Measurements from ENCODE around the gene TMEM256. TPM values are rescaled to one million over a fixed set of nuclear protein-coding genes. Genes with fewer than 3 reads are reported as not detected.

Gene TMEM256
- total RNA-seq: 69.0 TPM

DNA sequence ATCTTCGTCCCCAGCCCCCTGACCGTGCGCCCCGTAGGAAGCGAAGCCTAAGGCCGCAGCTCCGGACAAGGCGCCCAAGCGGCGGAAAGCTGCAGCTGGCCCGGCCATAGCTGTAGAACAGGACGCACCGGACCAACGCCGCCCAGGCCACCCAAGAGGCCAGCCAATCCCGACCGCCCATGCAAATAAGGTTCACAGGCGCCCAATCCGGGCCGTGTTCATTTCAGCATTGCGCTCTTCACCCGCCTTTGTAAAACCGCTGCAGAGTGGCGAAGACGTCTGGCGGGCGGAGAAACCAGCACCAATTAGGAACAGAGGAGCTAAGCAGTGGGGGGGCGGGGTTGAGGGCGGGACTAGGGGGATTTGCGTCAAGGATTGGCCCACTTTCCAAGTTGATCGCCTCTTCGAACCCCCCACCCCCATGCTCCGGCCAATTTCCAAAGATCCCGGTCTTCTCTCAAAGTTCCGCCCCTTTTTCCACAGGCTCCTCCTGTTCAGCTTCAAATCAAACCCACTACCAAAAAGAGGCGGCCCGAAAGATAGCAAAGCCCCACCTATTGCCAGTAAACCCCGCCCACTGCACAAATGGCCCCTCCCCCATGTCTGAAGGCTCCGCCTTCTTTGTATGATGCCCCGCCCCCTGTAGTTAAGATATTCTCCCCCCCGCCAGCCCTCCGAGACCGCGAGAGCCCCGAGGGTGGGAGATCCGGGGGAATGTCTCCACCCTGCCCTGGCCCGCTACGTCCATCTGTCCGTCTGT lies at the start of gene TMEM256:
TSS of gene TMEM256 (minus strand) at position 121 of the 760 bp plus-strand sequence. CDS start at position 108, 13 bp downstream.
- peak; percentile 100 for DNase-seq

DNA sequence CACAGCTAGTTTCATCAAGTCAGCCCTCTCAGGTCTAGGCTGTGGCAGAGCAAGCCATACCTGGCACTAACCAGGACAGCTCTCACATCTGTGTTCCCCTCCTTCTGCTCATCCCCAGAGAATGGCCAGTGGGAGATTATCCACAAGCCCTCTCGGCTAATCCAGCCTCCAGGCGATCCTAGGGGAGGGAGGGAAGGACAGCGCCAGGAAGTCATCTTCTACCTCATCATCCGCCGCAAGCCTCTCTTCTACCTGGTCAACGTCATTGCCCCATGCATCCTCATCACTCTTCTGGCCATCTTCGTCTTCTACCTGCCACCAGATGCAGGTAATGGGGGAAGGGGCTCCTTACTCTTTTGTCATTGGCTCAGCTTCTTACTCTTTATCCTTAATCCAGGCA lies 44.6 kb upstream of the TMEM256 start:
- DNase-seq: no peak

DNA sequence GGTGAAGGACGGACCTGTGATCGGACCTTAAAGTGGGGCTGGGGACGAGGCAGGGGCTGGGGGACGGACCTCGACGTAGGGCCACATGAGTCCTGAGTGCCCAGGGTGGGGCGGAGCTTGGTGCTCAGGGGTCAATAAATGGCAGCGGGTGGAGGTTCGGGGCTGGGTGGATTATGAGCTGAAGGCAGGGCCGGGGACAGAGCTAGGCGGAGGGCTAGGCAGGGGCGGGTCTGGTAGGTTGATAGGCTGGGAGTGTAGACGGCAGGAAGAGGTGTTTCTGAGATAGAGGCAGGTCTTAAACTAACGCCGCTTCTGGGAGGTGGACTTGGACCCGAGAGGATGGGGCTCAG lies 41.7 kb upstream of the TMEM256 start:
- peak; percentile 57 for DNase-seq

DNA sequence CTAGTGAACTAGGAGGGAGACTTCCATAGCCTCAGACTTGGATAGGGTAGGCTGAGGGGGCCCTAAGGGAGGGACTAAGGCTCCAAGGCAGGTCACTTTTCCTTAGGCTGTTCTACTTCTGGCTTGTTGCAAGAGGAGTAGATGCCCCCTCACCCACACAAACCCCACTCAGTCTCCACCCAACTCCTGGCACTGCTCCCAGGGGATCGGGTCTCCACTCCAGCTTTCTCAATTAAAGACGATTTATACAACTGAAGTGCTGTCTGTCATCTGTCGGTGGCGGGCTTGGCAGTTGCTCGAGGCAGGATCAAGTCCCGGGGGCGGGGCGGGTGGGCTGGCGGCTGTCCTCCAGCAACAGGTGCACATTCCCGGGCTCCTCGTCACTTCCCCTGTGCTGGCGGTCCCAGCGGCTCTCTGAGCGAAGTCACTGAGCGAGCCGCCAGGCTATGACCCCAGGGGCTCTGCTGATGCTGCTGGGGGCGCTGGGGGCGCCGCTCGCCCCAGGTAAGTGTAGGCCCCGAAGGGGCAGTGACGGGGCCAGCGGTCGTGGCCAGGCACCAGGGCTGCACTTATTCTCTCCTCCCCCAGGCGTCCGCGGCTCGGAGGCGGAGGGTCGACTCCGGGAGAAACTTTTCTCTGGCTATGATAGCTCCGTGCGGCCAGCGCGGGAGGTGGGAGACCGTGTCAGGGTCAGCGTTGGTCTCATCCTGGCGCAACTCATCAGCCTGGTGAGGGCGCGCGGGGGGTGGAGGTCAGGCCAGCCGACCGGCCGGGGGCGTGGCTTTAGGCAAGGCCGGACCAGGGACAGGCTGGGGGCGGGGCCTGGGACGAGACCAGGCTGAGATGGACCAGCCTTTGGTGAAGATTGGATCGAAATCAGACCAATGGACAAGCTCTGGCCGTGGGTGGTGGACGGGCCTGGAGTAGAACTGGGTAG lies 41.1 kb upstream of the TMEM256 start, which contains the start of gene CHRNB1:
TSS of gene CHRNB1 (plus strand) at position 380 of the 937 bp plus-strand sequence. CDS start at position 447, 67 bp downstream.
- peak; percentile 92 for DNase-seq

DNA sequence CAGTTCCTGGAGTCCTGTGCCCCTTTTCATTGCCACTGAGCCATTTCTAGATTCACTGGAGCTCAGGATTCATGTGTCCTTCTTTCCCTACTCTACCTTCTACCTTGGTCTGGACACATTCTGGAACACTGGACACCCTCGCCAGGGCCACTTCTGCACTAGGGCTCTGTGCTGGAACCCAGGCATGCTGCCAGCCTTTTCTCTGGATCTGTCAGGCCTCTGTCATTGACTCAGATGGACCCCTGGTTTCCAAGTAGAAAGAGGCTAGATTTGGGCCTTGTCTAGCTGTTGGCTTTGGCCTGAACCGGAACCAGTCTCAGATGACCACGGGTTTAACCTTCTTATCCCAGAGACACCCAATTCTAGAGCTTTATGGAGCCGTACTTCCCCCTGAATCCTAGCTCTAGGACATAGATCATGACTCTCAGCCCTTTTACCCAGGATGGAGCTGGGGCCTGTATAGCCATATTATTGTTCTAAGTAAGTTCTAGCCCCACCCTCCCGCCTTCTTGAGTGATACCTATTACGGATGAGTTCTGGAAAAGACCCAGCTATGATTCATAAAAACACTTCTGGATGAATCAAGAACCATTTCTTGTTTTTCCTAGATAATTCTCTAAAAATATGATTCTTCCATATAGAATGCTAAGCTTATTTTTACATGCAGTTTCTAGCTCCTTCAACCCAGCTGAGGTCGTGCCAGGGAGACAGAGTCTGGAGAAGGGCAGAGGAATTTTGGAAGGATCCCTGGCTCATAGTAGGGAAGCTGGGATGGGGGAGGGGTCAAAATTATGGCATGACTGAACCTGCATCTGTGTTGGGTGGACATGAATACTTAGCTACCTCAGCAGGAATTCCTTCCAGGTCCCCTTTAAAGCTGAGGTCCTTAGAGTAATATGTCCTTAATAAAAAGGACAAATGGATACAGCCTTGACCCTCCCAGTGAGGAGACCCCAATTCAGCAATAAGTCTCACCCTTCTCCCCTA lies 39.9 kb upstream of the TMEM256 start:
- DNase-seq: no peak

DNA sequence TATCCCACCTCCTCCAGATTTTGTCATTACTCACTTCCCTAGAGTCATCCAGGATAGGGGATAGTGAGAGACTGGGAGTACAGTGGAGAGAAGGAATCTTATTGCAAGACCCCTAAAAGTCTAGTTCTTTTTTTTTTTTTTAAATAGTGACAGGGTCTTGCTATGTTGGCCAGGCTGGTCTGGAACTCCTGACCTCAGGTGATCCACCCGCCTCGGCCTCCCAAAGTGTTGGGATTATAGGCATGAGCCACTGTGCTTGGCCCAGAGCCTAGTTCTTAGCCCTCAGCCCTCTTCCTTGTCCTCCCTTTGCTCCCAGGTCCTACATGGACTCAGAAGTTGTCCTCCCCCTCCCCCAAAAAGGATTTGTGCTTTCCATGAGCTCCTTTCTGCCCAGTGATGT lies 38.2 kb upstream of the TMEM256 start:
- no peak for DNase-seq

DNA sequence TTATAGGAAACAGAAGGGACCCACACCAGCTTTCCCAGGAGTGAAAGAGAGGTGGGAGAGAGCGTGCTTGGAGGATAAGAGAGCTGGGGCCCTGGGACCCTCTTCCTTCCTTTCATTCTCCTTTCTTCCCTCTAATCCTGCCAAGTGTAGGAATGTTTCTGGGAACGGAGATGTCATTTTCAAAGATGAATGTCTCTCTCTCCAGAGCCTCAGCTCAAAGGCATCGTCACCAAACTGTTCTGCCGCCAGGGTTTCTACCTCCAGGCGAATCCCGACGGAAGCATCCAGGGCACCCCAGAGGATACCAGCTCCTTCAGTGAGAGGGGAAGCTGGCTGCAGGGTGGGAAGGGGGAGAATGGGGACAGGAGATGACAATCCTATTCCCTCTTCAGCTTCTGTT lies 37.4 kb upstream of the TMEM256 start:
- no peak for DNase-seq

DNA sequence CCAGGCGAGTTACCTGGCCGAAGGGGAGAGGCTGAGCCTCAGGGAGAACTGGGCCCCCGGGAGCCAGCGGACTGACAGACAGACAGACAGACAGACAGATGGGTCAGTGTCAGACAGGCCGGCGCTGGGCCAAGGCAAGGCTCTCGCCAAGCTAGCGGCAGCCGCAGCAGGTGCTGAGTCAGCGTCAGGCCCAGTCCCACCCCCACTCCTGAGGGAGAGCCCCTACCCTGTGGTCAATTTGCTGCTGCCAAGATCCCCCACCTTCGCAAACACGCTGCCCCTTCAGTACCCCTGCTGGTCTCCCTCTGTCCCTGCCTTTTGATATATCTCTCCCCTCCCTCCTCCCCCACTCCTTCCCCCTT lies 36.9 kb upstream of the TMEM256 start:
- DNase-seq: peak; percentile 78

DNA sequence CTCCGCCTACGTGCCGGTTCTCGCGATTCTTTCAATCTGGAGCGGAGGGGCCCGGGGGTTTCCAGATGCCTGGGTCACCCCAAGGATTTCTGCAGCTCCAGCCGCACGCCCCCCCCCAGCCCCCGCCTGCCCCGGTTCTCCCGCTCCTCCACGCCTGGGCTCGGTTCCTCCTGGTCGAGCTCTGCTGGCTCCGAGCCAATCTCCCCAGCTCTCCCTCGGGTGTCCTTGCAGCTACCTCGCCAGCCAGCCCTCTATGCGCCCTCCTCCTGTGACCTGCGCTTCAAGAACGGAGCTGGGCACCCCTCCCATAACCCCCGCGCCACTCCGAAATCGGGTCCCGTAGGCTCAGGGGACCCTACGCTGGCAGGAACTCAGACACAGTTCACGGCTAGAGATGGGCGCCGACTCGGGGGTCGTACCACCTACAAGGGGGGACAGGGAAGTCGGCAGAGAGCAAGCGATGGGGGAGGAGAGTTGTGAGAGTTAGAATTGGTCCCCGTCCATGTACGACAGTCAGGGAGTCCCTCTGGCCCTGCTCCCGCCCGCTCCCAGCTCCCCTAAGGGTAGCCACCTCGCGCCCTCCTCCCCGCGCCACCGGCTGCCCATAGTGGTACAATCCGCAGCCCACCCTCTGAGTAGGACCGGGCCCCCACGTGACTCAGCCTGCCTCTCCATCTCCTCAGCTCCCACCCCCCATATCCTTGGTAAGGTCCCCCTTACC lies 36.4 kb upstream of the TMEM256 start:
- peak; percentile 65 for DNase-seq

DNA sequence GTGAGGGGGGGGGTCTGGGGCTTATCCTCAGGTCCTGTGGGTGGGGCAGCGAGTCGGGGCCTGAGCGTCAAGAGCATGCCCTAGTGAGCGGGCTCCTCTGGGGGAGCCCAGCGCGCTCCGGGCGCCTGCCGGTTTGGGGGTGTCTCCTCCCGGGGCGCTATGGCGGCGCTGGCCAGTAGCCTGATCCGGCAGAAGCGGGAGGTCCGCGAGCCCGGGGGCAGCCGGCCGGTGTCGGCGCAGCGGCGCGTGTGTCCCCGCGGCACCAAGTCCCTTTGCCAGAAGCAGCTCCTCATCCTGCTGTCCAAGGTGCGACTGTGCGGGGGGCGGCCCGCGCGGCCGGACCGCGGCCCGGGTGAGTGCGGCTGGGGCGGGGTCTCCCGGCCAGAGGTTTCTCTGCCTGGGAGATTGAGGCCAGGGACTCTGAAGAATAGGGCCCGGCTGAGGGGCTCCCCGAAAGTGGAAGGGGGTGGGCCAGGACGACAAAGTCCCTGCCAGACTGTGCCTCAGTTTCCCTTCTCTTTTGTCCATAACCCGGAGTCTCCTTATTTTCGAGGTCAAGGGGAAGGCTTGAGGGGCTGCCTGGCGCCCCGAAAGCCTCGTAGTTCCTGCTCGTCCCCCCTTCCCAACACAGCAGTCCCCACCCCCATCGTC lies 35.7 kb upstream of the TMEM256 start, which contains the start of gene FGF11:
TSS of gene FGF11 (plus strand) at position 51 of the 651 bp plus-strand sequence. CDS start at position 160, 109 bp downstream.
- DNase-seq: no peak

DNA sequence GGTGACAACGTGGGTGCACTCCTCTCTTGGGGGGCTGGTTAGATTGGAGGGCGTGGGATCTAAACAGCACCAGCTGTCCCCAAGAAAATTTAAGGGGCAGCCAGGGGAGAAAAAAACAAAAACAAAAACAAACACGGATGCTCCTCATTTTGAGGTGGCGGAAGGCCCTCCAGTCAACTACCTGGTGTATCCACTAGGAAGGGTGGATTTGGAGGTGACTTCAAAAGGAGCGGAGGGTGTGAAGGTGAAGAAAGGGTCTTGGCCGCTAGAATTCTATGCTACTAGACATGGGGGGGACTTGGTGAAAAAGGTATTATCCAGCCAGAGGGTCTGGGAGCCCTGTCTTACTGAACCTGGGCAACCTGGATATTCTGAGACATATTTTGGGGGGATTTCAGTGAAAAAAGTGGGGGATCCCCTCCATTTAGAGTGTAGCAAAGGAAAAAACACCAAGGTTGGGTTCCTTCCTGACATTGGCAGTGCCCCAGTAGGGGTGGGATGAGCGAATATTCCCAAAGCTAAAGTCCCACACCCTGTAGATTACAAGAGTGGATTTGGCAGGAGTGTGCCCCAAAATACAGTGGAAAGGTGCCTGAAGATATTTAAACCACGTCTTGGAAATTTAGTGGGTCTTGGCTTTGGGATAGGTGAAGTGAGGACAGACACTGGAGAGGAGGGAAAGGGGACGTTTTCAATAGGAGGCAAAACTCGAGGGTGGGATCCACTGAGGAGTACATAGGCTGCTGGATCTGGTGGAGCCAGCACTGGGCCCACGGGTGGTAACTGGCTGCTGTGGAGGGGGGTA lies 35.0 kb upstream of the TMEM256 start:
- no peak for DNase-seq

DNA sequence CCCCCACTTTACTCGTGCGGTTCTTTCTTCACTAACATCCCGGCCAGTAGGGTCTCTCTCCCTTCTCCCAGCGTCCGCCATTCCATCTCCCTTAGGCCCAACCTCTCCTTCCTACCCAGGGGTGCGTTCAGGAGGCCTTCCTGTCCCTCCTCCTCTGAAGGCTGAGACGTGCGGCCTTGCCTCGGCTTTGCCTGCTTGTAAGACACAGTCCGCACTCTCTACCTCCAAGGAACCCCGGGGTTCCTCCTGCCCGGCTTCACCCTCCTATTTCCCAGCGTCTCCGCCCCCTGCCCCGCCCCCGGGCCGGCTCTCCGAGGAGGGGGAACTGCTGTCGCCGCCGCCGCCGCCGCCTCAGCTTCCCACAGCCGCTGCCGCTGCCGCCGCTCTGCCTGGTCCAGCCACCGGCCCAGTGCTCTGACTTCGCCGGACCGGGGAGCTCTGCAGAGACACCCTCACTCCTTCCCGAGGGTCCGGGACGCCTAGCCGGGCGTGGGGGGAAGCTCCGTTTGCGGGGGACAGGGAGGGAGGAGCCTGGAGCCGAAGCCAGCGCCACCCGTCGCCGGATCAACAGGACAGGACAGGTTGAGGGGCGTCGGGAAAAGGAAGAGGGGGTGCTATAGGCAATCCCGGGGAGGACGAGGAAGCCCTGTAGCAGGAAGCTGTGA lies 34.2 kb upstream of the TMEM256 start:
- DNase-seq: peak; percentile 68

DNA sequence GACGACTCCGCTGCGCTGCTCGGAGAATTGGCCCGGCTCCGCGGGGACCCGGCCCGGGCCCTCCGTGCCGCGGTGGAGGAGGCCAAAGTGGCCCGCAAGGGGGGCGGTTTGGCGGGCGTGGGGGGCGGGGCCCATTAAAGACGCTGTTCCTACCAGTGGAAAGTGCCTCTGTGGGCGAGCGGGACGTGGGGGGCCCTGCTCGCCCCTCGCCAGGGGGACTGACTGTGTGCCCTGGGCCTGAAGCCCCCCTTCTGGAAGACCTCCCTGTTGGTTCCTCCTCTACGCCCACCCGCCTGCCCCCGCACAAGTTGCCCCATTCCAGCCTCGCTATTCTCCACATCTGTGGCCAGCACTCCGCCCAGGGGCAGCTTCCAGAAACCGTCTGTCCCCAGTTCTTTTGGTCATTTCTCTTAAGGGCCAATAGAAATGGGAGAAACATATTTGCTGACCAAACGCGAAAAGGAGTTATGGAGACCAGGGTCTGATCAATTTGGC lies 33.5 kb upstream of the TMEM256 start:
- DNase-seq: no peak

DNA sequence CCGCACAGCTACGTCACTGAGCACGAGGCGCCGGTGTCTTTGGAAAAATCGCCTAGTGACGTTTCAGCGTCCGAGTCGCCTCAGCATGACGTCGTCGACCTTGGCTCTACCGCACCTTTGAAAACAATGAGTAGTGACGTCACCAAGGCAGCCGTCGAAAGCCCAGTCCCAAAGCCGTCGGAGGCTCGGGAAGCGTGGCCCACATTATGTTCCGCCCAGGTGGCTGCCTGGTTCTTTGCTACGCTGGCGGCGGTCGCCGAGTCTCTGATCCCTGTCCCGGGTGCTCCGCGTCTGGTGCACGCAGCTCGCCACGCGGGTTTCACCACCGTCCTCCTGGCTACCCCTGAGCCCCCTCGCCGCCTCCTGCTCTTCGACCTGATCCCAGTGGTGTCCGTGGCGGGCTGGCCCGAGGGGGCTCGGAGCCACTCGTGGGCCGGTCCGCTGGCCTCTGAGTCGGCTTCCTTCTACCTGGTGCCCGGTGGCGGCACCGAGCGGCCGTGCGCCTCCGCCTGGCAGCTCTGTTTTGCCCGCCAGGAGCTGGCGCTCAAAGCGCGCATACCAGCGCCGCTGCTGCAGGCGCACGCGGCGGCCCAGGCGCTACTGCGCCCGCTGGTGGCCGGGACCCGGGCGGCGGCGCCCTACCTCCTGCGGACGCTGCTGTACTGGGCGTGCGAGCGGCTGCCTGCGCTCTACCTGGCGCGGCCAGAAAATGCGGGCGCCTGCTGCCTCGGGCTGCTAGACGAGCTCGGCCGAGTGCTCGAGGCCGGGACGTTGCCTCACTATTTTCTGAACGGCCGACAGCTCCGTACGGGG lies 32.9 kb upstream of the TMEM256 start:
- peak; percentile 85 for DNase-seq

DNA sequence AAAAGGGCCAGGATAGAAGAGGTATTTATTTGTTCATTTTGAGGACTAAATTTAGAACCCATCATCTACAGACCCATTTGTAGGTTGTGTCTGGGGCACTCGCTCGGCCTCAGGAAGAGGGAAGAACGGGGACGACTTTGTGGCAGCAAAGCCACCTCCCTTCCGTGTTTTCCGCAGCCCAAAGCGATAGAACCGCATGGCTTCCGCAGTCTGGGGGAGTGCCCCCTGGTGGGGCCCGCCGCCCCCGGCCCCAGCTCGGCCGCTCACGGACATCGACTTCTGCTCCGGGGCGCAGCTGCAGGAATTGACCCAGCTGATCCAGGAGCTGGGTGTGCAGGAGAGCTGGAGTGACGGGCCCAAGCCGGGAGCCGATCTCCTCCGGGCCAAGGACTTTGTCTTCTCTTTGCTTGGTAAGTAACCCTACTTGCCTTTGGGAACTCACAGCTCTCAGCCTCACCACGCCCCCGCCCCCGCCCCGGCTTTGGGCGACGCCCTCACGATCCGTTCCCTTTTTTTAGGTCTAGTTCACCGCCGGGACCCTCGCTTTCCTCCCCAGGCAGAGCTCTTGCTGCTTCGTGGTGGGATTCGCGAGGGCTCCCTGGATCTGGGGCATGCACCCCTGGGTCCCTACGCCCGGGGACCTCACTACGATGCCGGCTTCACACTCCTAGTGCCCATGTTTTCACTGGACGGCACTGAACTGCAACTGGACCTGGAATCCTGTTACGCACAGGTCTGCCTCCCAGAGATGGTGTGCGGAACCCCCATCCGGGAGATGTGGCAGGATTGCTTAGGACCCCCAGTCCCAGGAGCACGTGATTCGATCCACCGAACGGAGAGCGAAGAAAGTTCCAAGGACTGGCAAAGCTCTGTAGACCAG lies 32.0 kb upstream of the TMEM256 start:
- peak; percentile 51 for DNase-seq

DNA sequence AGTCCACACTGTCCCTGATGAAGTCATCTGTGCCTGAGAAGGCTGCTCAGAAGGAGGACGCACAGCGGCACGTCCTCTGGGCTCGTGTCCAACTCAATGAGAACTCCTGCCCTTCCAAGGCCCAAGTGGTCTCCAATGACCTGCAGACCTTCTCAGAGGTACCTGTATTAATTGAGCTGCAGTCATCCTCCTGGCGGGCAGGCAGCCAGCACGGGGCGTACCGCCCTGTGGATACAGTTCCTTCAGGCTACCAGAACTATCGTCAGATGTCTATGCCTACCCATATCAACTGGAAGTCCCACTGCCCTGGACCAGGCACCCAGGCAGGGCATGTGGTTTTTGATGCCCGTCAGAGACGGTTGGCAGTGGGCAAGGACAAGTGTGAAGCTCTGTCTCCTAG lies 28.4 kb upstream of the TMEM256 start:
- DNase-seq: no peak

DNA sequence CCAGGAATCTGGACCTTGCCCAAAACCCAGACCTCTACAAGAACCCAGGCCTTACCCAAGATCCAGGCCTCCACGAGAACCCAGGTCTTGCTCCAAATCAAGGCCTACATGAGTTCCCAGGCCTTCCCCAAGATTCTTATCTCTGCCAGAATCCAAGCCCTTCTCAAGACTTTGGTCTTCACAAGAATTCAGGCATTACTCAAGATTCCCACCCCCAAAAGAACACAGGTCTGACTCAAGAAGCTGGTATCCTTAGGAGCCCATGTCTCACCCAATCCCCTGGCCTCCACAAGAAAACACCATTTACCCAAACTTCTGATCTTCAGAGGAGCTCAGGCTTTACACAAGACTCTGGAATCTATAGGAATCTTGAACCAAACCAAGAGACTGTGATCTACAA lies 27.3 kb upstream of the TMEM256 start:
- DNase-seq: no peak
